Effector CD4-positive, alpha-beta T cell (primary cell): ENCODE measurements around the gene BIRC7.

Experiments
- DNase-seq: peaks from one replicate; pipeline ENCODE4 v3.0.0-alpha.2; 2020

BIRC7 gene

DNA sequence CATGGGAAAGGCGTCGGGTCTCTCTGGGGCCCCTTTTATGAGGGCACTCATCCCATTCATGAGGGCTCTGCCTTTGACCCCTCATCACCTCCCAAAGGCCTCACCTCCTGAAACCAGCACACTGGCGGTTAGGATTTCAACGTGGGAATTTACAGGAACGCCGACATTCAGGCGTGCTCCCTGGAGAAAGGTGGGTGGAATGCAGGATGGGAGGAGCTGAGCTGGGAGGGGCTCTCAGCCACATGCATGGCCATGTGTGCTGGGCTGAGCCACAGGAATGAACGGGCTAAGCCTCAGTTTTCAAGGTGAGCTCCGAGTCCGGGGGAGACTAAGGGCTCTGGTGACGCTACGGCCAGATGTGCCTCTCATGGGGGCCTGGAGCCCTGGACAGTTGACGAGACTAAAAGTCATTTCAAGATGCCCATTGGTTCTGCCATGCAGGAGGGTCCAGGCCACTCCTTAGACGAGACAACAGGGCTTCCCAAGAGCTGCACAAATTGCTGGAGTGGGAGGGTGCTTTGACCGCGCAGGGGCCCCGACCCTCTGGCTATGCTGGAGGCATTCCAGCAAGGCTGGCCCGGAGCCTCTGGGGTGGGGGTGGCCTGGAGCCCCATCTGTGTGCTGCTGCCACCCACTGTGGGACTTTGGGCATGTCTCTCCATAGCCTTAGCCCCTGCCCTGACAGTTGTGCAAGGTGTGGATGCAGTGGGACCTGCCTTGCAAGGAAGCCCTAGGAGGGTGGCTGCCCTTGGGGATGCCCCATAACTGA is 33.1 kb downstream of the BIRC7 start:
- no peak for DNase-seq

DNA sequence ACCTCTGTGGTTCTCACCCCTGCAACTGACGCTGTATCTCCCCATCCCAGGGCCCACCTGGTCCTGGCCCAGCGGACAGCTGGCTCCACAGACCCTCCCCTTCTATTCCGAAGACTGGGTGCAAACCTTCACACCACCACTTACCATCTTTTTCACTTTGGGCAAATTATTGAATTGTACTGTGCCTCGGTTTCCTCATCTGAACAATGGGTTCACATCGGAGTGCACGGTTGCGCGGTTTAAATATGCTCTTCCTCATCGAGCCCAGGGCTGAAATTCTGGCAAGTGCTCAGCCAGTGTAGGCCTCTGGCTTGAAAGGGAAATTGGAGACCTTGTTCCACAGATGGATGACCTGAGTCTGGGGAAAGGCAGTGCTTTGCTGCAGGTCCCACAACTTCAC is 34.0 kb downstream of the BIRC7 start:
- DNase-seq: no peak

DNA sequence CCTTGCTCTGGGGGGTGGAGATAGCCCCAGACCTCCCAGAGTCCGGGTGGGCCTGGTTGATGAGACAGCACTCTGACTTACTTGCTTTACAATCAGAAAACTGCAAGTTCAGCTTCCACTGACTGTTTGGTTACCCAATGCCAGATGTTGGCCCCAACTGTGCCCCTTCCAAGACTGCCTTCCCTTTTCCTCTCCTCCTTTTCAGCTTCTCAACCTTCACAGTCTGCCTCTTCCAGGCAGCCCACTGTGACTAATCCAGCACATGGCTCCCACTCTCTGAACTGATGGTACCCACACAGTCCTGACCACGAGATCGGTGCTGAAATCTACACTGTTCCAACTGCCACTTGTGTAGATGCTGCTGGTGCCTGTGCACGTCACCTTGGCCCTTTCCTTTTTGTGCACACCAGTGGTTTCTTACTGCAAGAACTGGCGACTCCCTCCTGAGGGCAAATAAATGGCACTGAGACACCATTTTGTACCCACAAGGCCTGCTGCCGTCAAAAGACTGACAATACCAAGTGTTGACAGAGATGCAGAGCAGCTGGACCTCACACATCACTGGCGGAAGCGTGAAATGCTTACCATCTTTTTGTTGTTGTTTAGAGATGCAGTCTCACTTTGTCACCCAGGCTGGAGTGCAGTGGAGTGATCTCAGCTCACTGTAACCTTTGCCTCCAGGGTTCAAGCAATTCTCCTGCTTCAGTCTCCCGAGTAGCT is 35.1 kb downstream of the BIRC7 start:
- no peak for DNase-seq

DNA sequence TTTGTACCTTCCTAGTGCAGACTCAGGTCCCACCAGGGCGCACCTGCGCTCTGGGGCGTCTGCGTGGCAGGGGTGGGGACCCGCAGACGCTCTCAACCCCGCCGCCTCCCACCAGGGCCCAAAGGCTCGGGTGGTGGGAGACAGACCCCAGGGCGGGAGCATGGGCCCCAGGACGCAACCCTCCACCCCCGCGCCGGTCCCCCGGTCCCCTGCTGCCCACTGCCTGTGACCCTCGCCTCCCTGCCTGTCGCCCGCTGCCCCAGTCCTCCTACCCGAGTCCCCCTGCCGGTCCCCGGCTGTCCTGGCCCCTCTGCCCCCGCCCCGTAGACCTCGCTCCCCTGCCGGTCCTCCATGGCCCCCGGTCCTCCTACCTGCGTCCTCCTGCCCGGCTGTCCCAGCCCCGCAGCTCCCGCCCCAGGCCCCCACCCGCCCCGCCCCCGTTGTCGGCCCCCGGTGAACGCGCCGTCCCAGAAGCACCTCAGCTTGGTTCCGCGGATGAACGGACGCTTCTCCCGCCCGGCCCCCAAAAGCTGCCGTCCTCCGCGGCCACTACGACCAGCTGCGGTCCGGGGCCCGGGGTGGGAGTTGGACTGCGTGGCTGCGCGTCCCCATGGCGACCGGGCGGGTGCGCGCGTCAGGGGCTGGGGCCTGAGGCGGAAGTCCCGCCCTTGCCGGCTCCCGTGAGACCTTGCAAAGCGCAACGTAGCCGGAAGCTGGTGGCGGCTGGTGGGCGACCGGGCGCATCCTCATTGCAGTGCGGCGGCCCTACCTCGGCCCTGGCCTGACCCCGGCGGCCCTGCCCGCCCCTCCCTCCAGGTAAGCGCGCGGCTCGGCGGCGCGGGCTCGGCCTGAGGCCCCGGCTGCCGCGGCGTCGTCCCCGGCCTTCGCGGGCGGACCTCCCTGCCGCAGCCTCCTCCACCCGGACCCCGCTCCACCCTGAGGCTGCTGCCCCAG is 36.7 kb downstream of the BIRC7 start, which contains the start of gene ARFGAP1:
Gene ARFGAP1, plus strand, starts transcription at position 709 of the 954 bp plus-strand sequence. CDS start 2,768 bp downstream, outside the sequence.
- peak; percentile 83 for DNase-seq

DNA sequence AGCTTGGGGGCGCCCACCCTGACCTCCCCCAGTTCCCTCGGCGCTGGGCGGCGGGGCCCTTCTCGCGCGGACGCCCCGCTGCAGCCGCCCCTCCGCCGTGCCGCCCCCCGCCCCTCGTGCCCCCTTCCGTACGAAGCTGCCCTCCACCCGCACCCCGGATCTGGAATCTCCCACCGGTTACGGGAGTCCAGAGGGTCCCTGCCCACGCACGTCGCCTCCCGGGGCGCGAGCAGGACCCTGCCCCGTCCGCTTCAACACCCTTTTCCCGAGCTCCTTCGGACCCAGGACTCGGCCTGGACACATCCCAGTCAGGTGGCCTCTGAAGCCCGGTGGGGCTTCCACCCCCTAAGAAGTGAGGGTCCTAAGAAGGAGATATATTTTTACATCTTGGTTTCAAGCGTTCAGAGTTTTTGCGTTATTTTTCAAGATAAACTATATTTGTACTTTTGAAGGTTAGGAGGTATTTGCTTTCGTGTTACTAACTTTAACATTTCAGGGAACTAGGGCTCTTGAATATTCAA is 37.4 kb downstream of the BIRC7 start:
- no peak for DNase-seq

DNA sequence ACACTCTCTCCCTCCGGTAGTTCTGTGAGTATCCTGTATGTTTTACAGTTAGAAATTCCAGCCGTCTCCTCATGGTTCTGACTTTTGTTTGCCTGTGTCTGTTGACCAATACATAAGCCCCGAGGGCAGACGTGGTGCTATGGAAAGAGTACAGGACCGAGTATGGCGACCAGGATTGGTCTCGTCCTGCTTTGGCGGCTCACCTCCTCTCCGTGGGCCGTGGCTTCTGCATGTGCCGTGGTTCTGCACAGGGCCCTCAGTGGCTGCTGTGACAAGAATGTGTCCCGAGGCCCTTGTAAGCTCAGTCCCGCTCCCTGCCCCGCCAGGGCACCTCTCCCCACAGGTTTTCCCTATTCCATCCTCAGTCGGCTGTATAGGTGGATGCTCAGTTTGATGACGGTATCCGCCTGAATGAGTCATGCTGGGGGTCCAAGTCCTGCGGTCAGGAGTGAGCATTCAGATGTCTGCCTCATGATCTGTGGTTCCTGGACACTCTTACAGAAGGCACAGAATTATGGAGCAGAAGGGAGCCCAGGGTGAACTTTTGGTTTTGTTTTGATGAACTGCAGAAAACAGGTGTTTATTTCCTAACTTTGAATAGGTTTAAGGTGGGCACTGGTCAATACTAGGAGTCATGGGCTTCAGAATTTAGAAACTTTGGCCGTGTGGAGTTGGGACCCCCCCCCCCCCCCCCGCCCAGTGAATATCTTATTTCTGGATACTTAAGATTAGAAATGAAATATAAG is 38.1 kb downstream of the BIRC7 start:
- no peak for DNase-seq

DNA sequence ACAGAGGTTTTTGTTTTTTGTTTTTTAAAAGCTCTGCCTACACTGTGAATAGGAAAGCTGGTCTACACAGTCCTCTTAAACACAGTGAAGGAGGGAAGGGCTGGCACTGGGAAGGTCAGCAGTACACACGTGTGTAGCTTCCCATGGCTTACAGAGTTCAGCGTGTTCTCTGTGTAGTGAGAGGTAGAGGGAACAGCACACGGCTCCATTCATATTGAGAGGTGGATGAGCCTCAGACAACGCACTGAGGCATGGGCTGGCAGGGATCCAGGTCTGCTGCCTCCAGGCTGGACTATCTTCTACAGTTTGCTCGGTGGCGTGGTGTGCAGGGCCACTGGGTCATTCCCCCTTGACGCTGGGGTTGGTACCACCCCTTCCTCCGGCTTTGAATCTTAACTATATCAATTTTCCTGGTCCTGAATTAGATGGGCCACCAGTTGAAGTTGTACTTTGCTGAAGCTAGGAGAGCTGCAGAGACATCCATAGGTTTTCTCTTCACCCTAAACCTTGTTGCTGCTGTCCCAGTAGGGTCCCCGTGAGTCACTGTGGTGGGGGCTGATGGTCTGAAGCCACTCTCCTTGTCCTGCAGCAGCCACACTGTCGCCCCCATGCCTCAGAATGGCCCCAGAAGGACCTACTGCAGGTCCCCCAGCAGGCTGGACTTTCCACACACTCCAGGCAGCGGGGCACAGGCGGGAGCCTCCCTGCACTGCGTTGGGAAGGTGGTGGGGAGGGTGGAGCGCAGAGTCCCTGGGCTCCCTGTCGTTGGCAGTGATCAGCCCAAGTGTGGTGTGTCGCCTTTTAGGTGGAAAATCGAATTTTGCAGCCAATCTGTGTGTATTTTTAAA is 38.9 kb downstream of the BIRC7 start:
- no peak for DNase-seq

DNA sequence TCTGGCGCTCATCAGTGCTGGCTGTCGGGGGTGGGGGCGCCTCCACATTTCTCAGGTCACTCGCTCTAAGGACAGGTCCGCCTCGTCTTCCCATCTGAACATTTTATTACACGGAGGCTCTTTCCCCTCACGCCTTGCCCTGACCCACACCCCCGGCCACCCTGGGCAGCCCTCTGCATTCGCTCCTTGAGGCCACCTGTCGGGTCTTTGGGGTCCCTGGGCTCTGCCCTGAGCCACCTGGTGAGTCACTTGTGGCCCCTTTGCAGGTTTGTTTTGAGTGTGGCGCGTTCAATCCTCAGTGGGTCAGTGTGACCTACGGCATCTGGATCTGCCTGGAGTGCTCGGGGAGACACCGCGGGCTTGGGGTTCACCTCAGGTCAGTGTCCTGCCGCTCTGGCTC is 40.1 kb downstream of the BIRC7 start:
- DNase-seq: no peak

DNA sequence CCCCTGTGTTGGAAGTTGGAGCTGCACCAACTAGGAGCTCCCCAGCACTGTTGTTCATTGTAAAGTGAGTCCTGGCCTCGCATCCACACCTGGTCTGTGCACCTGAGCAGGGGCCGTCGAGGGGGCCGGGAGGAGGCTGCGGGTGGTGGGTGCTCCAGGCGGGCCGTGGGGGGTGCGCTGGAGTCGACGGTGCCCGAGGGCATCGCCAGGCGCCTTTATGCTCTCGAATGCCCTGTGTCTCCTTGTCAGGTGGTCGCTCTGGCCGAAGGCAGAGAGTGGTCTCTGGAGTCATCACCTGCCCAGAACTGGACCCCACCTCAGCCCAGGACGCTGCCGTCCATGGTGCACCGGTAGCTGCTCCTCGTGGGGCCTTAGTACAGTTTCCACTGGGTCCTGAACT is 41.3 kb downstream of the BIRC7 start:
- no peak for DNase-seq

DNA sequence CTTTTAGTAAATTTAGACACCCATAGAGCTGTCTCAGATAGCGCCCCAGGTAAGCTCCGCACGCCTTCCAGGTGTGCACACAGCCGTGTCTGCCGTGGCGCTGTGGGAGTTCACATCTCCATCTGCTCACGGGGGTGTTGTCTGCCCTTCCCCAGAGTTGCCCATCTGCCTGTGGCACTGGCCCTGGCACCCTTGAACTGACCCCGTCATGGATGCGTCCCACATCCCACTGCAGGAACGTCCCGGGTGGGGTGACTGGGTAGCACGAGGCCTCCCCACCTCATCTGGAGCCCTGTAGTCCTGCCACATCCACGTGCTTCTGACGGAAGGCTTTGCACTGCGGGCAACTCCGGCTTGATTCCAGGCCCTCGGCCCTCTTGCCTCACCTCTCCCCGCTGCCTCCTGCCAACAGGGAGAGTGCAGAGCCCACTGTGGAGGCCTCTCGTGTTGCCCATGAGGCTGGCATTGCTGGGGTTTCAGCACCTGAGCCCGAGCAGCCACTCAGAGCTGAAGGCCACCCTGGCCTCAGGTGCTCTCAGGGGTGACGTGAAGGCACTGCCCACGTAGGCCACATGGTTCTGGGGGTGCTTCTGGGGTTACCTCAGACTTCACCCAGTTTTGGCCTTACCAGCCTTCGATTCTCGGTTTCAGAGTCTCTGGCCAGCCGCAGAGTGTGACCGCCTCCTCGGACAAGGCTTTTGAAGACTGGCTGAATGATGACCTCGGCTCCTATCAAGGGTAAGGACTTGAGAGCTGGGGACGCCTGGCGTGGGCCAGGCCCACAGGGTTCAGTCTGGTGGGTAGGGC is 42.0 kb downstream of the BIRC7 start:
- no peak for DNase-seq

DNA sequence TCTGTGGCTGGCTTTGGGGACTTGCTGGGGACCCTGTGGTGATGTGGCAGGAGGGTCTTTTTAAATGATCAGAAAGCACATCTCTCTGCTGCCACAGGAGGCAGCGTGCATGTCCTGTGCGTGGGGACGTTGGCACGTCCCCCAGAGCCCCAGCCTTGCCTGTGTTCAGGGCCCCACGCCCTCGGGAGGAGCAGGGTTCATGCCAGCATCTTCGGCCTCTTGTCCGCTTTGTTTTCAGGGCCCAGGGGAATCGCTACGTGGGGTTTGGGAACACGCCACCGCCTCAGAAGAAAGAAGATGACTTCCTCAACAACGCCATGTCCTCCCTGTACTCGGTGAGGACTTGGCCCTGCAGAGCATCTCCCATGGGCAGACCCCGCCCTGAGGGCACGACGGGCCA is 43.0 kb downstream of the BIRC7 start:
- DNase-seq: no peak

DNA sequence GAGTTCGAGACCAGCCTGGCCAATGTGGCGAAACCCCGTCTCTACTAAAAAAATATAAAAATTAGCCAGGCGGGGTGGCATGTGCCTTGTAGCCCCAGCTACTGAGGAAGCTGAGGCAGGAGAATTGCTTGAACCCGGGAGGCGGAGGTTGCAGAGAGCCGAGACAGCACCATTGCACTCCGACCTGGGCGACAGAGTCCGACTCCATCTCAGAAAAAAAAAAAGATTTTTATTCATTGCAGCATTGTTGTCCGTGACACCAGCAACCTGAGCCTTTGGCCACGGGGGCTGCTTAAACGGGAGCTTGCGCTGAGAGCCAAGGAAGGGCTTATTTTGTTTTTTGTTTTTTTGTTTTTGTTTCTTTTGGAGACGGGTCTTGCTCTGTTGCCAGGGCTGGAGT is 44.2 kb downstream of the BIRC7 start:
- no peak for DNase-seq

DNA sequence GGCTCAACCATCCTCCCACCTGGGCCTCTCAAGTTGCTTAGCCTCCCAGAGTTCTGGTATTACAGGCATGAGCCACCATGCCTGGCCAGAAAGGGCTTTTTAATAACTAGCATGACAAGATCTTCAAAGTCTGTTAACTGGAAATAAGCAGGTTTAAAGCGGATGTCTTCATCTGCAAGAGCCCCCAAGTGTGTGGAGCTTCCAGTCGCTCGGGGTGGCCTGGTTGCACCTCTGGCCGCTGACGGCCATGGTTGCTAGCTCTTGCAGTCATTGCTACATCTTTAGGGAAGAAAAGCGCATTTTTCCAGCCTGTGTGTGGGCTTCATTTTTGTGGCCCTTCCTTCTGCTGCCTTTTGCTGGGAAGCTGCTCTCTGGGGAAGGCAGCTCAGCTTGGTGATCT is 44.7 kb downstream of the BIRC7 start:
- no peak for DNase-seq

DNA sequence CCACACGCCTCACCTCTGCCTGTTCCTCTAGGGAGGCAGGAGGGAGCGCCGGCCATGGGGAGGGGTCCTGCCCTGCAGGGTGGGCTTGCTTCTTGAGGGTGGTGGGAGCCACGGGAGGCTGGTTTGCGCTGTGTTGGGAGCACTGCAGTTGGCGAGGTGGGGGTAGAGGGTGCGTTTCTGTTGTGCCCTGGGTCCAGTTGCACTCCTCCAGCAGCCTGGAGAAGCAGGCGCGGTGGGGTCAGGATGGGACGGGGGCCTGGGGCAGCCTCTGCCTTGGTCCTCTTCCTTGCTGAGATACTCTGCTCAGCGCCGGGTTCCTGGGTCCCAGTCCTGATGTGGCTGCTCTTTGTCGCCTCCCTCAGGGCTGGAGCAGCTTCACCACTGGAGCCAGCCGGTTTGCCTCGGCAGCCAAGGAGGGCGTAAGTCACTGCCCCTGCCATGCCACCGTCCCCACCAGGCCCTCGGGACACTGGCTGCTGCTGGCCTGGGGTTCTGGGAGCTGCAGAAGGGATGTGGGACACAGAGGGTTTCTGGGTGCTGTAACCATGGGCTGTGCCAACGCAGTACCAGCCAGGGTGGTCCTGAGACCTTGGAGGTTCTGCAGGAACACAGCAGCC is 45.3 kb downstream of the BIRC7 start:
- DNase-seq: no peak

DNA sequence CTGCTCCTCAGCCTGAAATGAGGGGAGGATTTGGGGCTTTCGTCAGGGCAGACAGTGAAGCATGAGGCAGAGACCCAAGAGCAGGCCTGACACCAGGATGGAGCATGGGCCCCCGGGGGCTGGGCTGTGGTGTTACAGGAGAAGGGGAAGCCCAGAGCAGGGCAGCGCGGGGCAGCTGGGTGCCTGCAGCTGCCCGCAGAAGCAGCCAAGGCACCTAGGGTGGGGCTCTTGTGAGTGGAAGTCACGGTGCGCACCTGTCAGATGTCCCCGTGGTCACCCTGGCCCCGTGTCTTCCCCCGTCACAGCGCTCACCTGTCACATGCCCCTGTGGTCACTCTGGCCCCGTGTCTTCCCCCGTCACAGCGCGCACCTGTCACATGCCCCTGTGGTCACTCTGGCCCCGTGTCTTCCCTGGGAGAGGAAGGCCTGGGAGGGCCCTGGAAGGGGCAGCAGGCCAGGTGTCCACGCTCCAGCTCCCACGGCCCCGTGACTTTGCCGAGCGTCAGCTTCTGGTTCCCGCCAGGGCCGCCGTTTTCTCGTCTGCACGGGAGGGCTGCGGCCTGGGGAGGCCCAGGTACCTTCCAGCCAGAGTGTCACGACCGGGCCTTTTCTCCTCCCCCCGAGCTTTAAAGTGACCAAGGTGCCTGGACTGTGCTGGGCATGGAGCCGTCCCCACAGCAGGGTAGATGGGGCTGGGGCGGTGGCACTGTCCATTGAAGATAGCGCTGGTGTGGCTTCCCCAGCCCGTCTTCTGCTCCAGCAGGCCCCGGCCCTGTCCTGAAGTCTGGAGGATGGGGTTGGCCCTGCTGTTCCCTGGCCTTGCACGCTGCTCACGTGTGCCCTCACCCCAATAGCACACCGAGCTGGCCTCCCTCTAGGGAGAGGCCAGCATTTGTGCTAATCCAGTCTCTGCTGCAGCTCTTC is 46.3 kb downstream of the BIRC7 start:
- no peak for DNase-seq

DNA sequence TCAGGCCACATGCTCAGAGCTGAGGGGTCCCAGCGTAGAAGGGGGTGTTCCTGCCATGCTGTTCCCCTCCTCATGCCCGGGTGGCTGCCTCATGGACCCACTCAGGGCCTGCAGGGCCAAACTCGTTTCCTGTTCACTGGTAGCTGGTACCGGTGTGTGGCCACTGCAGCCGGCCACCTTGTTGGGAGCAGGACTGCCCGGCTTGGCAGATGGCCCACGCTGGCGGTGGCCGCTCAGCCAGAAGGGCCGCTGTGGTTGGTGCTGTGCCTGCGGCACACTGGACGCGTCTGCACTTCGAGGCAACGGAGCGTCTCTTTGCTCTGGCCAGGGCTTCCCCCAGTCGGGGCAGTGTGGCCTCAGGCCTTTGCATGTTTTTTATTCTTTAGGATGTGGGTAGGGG is 47.2 kb downstream of the BIRC7 start:
- no peak for DNase-seq

DNA sequence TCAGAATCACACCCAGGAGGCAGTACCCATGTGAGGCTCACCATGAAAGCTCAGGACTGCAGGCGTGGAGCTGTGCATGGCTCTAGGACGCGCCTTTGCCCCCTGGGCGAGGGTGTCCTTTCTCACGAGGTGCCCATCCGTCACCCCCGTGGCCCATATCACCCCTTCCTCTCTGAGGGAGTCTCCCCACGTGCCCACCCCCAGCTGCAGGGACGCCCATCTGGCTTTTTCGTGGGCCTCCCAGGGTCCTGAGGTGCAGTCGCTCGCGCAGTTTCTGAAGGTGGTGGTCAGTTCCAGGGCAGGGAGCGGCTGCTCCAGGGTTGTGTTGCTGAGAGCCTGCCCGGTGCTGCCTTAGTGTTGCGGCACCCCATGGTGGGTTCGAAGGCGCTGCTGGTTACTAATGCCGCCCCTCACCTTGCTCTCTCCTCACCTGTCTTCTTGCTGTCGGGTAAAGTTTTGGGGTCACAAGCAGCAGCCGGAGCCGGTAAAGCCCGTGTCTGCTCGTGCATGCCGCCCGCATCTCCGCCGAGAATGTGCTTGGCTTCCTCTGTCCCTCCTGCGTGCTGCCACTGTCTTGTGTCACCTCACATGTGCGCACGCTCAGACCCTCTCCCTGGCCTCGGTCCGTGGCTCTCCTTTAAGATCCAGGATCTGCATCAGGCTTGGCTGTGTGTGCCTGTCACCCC is 47.8 kb downstream of the BIRC7 start:
- no peak for DNase-seq

DNA sequence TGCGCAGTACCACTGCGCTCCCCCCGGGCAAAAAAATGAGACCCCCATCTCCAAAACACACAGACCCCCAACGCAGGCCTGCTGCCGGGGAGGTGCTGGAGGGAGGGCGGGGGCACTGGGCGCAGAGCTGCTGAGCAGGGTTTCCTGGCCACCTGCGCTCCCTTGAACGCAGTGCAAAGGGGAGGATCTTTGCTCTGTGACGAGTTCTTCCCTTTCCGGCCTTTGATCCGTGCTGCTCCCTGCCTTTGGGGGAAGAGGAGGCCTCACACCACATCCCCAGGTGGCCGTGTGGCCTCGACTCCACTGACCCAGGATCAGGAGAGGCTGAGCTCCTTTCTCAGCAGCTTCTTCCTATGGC is 48.4 kb downstream of the BIRC7 start:
- no peak for DNase-seq
